Esophagus (tissue), 2 donors: ENCODE data around the gene ASAH2. TPM values are rescaled to one million over a fixed set of nuclear protein-coding genes. Genes with fewer than 3 reads are reported as not detected.
"Not testable (repeated sequence)": the region's sequence is repeated elsewhere in the genome, so short reads cannot be mapped to it uniquely, and the experiment has no call there.

ENCODE experiments used
- H3K27ac ChIP-seq, 2 donors: one replicate each; pipeline ENCODE4 v1.5.1; 2013; ENCODE audit warnings: low read depth in 2 of 2, mild to moderate bottlenecking in 2 of 2, inconsistent platforms in 1 of 2, low read length in 1 of 2, moderate library complexity in 1 of 2
- H3K27me3 ChIP-seq, 2 donors: one replicate each; pipeline ENCODE4 v1.6.1; 2013; ENCODE audit warnings: low read length in 2 of 2, control low read depth in 1 of 2, mild to moderate bottlenecking in 1 of 2; ENCODE audit not compliant: insufficient read depth in 2 of 2, control insufficient read depth in 1 of 2
- H3K36me3 ChIP-seq, 2 donors: one replicate each; pipeline ENCODE4 v1.6.1; 2013; ENCODE audit warnings: low read length in 1 of 2; ENCODE audit not compliant: control insufficient read depth in 2 of 2, insufficient read depth in 2 of 2
- H3K4me1 ChIP-seq, 2 donors: one replicate each; pipeline ENCODE4 v1.6.1; 2013; ENCODE audit warnings: low read length in 1 of 2; ENCODE audit not compliant: control insufficient read depth in 2 of 2, insufficient read depth in 2 of 2
- H3K4me3 ChIP-seq, 2 donors: one replicate each; pipeline ENCODE4 v1.5.1; 2013; ENCODE audit warnings: low read length in 2 of 2, mild to moderate bottlenecking in 2 of 2, low read depth in 1 of 2, moderate library complexity in 1 of 2
- H3K9me3 ChIP-seq, 2 donors: one replicate each; pipeline ENCODE4 v1.6.1; 2013; ENCODE audit warnings: mild to moderate bottlenecking in 2 of 2, low read depth in 1 of 2, low read length in 1 of 2, moderate library complexity in 1 of 2; ENCODE audit not compliant: control insufficient read depth in 2 of 2, insufficient read depth in 1 of 2
- WGBS, 2 donors: extraction: QIAGEN DNeasy Blood & Tissue Kit; methylation state at CpG; one replicate each; pipeline ENCODE4 v1.1.7; 2013; 5-methylcytosine and 5-hydroxymethylcytosine counted together
- polyA plus RNA-seq, 2 donors: library from polyadenylated mRNA; stranded (reverse); fragments of 200-250 nt; gene quantifications; one replicate each; pipeline ENCODE4 v1.2.3, GENCODE V29; 2013
- donor health status: healthy with polysubstance abuse.
- donor health status: Bipolar disorder and iron deficiency.

The ASAH2 gene
- polyA plus RNA-seq, 2 donors = 0.18 to 0.20 TPM

DNA sequence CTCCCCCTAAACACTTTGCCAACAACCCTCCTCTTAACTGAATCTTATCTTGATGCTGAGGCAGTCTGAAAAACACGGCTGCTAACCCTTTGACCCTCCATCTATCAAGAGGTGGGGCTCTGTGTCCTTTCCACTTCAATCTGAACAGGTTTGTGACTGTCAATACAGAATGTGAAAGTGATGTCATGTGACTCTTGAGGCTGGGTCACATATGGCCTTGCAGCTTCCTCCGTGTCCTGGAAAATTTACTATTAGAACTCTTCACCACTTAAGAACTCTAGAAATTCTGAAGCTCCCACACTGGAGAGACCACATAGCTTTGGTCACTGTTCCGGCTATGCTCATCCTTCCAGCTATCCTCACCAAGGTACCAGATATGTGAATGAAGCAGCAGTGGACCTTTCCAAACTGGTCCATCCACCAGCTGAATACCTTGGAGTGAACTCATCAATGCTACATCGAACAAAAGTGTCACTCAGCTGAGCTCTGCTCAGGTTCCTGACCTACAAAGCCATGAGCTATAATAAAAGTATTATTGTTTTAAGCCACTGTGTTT is 30.7 kb upstream of the ASAH2 start:
- Histone ChIP-seq H3K27ac (no peak overlapping the region), H3K27me3 (no peaks in the 10 kb centered on the region), H3K36me3 (no peaks in the 10 kb centered on the region), H3K4me3 (no peak overlapping the region), H3K9me3 (no peaks in the 10 kb centered on the region), H3K4me1 (no peaks in the 10 kb centered on the region)
- WGBS, 2 donors = 81 to 82% methylated on average over 4 of the region's 4 CpGs

GRCh38 chr10:50281210-50281966 is 30.1 kb upstream of the ASAH2 start:
- no peaks in the 10 kb centered on the region for H3K36me3 ChIP-seq
- 82% methylated on average over 8 of the region's 8 CpGs for WGBS, 2 donors
- no peaks in the 10 kb centered on the region for H3K27me3 ChIP-seq
- no peak overlapping the region for H3K4me3 ChIP-seq
- no peaks in the 10 kb centered on the region for H3K4me1 ChIP-seq
- H3K9me3 ChIP-seq = no peaks in the 10 kb centered on the region
- H3K27ac ChIP-seq = no peak overlapping the region

- 57 to 66% methylated on average over 5 of the region's 5 CpGs for WGBS, 2 donors
- H3K9me3 ChIP-seq = no peaks in the 10 kb centered on the region
These were observed 28.9 kb upstream of the ASAH2 start for GRCh38 chr10:50280049-50280841.

GRCh38 chr10:50279489-50279888 is 28.2 kb upstream of the ASAH2 start:
- Histone ChIP-seq H3K4me1 (no peaks in the 10 kb centered on the region), H3K9me3 (no peaks in the 10 kb centered on the region), H3K27ac (no peak overlapping the region), H3K4me3 (no peak overlapping the region), H3K27me3 (no peaks in the 10 kb centered on the region), H3K36me3 (no peaks in the 10 kb centered on the region)
- 53 to 63% methylated on average over 5 of the region's 5 CpGs for WGBS, 2 donors

More at GRCh38 chr10:50280049-50280841, 28.9 kb upstream of the ASAH2 start:
- Histone ChIP-seq H3K27ac (no peak overlapping the region), H3K4me1 (no peaks in the 10 kb centered on the region), H3K4me3 (no peak overlapping the region), H3K27me3 (no peaks in the 10 kb centered on the region), H3K36me3 (no peaks in the 10 kb centered on the region)

- Histone ChIP-seq H3K27ac (no peak overlapping the region), H3K4me3 (no peak overlapping the region), H3K36me3 (no peaks in the 10 kb centered on the region), H3K27me3 (no peaks in the 10 kb centered on the region), H3K9me3 (no peaks in the 10 kb centered on the region), H3K4me1 (no peaks in the 10 kb centered on the region)
- WGBS, 2 donors = 49 to 55% methylated on average over 3 of the region's 3 CpGs
These were observed 24.4 kb upstream of the ASAH2 start for GRCh38 chr10:50275650-50276235.

- no peaks in the 10 kb centered on the region for H3K4me1 ChIP-seq
- H3K36me3 ChIP-seq = no peaks in the 10 kb centered on the region
- no peak overlapping the region for H3K4me3 ChIP-seq
- H3K27ac ChIP-seq = no peak overlapping the region
- no peaks in the 10 kb centered on the region for H3K27me3 ChIP-seq
- H3K9me3 ChIP-seq = no peaks in the 10 kb centered on the region
- WGBS, 2 donors = 92 to 93% methylated on average over 7 of the region's 7 CpGs
These were observed 21.2 kb upstream of the ASAH2 start for GRCh38 chr10:50272531-50272930.

DNA sequence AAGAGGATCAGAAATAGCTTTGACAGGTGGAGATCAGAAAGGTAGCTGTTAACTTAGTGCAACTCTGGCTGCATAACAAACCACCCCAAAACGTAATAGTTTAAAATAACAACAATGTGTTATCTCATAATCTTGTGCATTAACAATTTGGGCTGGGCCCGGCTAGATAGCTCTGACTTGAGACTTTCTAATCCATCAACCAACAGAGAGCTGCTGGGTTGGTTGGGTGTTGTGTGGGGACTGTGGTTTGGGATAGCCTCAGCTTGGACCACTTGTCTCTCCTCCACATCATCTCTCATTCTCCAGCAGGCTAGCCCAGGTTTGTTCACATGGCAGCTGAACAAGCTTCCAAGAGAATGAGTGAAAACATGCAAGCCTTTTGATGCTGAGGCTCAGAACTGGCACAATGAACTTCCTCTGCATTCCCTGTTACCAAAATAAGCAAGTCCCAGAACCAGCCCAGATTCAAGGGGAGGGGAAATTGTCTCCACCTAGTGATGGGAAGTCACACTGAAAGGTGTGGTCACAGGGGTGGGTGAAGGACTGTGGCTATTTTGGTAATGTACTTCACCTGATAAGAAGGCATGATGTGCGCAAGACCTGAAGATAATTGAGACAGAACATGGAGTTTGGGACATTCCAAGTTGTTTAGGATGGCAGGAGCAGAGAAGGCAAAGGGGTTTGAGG is 20.4 kb upstream of the ASAH2 start:
- 85 to 87% methylated on average over 3 of the region's 3 CpGs for WGBS, 2 donors

DNA sequence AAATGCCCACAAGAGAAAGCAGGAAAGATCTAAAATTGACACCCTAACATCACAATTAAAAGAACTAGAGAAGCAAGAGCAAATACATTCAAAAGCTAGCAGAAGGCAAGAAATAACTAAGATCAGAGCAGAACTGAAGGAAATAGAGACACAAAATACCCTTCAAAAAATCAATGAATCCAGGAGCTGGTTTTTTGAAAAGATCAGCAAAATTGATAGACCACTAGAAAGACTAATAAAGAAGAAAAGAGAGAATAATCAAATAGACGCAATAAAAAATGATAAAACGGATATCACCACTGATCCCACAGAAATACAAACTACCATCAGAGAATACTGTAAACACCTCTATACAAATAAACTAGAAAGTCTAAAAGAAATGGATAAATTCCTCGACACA is 16.6 kb upstream of the ASAH2 start:
- not testable (repeated sequence) for H3K27ac ChIP-seq, H3K27me3 ChIP-seq, H3K9me3 ChIP-seq, H3K4me3 ChIP-seq, H3K4me1 ChIP-seq, H3K36me3 ChIP-seq
- 89 to 93% methylated on average over 3 of the region's 3 CpGs for WGBS, 2 donors

More for the DNA sequence above, 20.4 kb upstream of the ASAH2 start:
- no peaks in the 10 kb centered on the region for H3K4me1 ChIP-seq
- no peak overlapping the region for H3K4me3 ChIP-seq
- H3K36me3 ChIP-seq = no peaks in the 10 kb centered on the region
- H3K27me3 ChIP-seq = no peaks in the 10 kb centered on the region
- no peak overlapping the region for H3K27ac ChIP-seq
- H3K9me3 ChIP-seq = no peaks in the 10 kb centered on the region

DNA sequence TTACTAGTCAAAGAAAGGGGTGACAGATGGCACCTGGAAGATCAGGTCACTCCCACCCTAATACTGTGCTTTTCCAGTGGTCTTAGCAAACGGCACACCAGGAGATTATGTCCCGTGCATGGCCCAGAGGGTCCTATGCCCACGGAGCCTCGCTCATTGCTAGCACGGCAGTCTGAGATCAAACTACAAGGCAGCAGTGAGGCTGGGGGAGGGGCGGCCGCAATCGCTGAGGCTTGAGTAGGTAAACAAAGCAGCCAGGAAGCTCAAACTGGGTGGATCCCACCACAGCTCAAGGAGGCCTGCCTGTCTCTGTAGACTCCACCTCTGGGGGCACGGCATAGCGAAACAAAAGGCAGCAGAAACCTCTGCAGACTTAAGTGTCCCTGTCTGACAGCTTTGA is 11.3 kb upstream of the ASAH2 start:
- 83 to 87% methylated on average over 10 of the region's 10 CpGs for WGBS, 2 donors
- not testable (repeated sequence) for H3K4me1 ChIP-seq, H3K4me3 ChIP-seq, H3K27ac ChIP-seq, H3K27me3 ChIP-seq, H3K9me3 ChIP-seq, H3K36me3 ChIP-seq
